HG03159 (cell line): Measurements from ENCODE around the gene HOXB13.

Experiments used
- ATAC-seq: cut with Tn5 transposase; IDR thresholded peaks from one replicate; pipeline ENCODE4 v1.9.1; 2021; ENCODE audit warnings: mild to moderate bottlenecking, moderate library complexity; ENCODE audit not compliant: unreplicated experiment

The HOXB13 gene

GRCh38 chr17:48748718-48749566 is 20.4 kb upstream of the HOXB13 start:
- ATAC-seq: no peak

- ATAC-seq: no peak
These were observed 19.2 kb upstream of the HOXB13 start for GRCh38 chr17:48747445-48748363.

- ATAC-seq: no peak
These were observed 18.4 kb upstream of the HOXB13 start for GRCh38 chr17:48746916-48747444.

GRCh38 chr17:48745381-48746275 is 17.1 kb upstream of the HOXB13 start:
- ATAC-seq: no peak

- ATAC-seq: no peak
These were observed 12.0 kb upstream of the HOXB13 start for GRCh38 chr17:48740537-48740936.

- no peak for ATAC-seq
These were observed 10.4 kb upstream of the HOXB13 start for GRCh38 chr17:48738803-48739526.

- no peak for ATAC-seq
These were observed 9.9 kb upstream of the HOXB13 start for GRCh38 chr17:48738424-48738802.

GRCh38 chr17:48737330-48738043 is 8.9 kb upstream of the HOXB13 start:
- ATAC-seq: no peak

GRCh38 chr17:48735062-48735351 is 6.5 kb upstream of the HOXB13 start:
- ATAC-seq: no peak

GRCh38 chr17:48734333-48735061 is 5.9 kb upstream of the HOXB13 start:
- no peak for ATAC-seq

- no peak for ATAC-seq
These were observed 5.2 kb upstream of the HOXB13 start for GRCh38 chr17:48733632-48734328.

- ATAC-seq: no peak
These were observed 4.4 kb upstream of the HOXB13 start for GRCh38 chr17:48732688-48733629.

GRCh38 chr17:48731355-48731754 is 2.8 kb upstream of the HOXB13 start:
- no peak for ATAC-seq

- ATAC-seq: no peak
These were observed 1.6 kb upstream of the HOXB13 start for GRCh38 chr17:48730240-48730550.

GRCh38 chr17:48729335-48730239 is 1.0 kb upstream of the HOXB13 start:
- ATAC-seq: no peak

GRCh38 chr17:48727415-48728175 is 955 bp downstream of the HOXB13 start:
- ATAC-seq: no peak
